Esophagus muscularis mucosa (tissue), 4 donors: ENCODE measurements around the gene SLF2. TPM values are rescaled to one million over a fixed set of nuclear protein-coding genes. Genes with fewer than 3 reads are reported as not detected.
"Not testable (repeated sequence)": the region's sequence is repeated elsewhere in the genome, so short reads cannot be mapped to it uniquely, and the experiment has no call there.

Experiments
- DNase-seq: peaks from one replicate; pipeline ENCODE4 v3.0.0-alpha.2; 2017; ENCODE audit errors: extremely low spot score
- H3K27ac ChIP-seq, 4 donors: fragments of 200-600 bp; sonication (generic); replicated peaks in 1 of 4; 1 replicate in 3 of 4; 2 replicates in 1 of 4; pipeline ENCODE4 v1.5.1; 2016 to 2019; ENCODE audit warnings: mild to moderate bottlenecking in 1 of 4
- H3K27me3 ChIP-seq, 4 donors: fragments of 200-600 bp; sonication (generic); one replicate each; pipeline versions ENCODE4 v1.5.1 to v1.6.0; 2016 to 2019
- H3K36me3 ChIP-seq, 4 donors: fragments of 200-600 bp; sonication (generic); one replicate each; pipeline ENCODE4 v1.5.1; 2016 to 2019
- H3K4me1 ChIP-seq, 4 donors: fragments of 200-600 bp; sonication (generic); one replicate each; pipeline ENCODE4 v1.5.1; 2016 to 2019
- H3K4me3 ChIP-seq, 4 donors: fragments of 200-600 bp; sonication (generic); 1 replicate in 2 of 4; 2 replicates in 2 of 4; pipeline ENCODE4 v1.5.1; 2016 to 2019; ENCODE audit warnings: mild to moderate bottlenecking in 4 of 4, moderate library complexity in 1 of 4
- H3K9me3 ChIP-seq, 4 donors: fragments of 200-600 bp; sonication (generic); 1 replicate in 3 of 4; 2 replicates in 1 of 4; pipeline ENCODE4 v1.5.1; 2016 to 2019
- CTCF ChIP-seq, 3 experiments: fragments of 200-600 bp in 2 of 3; fragments of 450-650 bp in 1 of 3; sonication (generic) in 2 of 3; IDR thresholded peaks; one replicate each; pipeline ENCODE4 v1.5.1; 2017 to 2019; ENCODE audit warnings: antibody characterized with exemption in 3 of 3, mild to moderate bottlenecking in 2 of 3, moderate library complexity in 1 of 3
- EP300 ChIP-seq: sonication (generic); formaldehyde crosslinking; IDR thresholded peaks from one replicate; pipeline ENCODE4 v1.6.1; 2017; ENCODE audit warnings: antibody characterized with exemption
- POLR2A ChIP-seq: fragments of 450-650 bp; IDR thresholded peaks from one replicate; pipeline ENCODE4 v1.6.1; 2017; ENCODE audit warnings: antibody characterized with exemption, moderate library complexity, mild to moderate bottlenecking, low read depth
- POLR2AphosphoS5 ChIP-seq, 2 donors: sonication (generic); formaldehyde crosslinking; IDR thresholded peaks; one replicate each; pipeline ENCODE4 v1.6.1; 2017; ENCODE audit warnings: antibody characterized with exemption in 2 of 2
- WGBS: methylation state at CpG from one replicate; pipeline ENCODE4 v1.1.5; 2018; 5-methylcytosine and 5-hydroxymethylcytosine counted together
- intact Hi-C: fragments of 100-400 bp; cut with DNase I; formaldehyde crosslinking; loops from one replicate; pipeline ENCODE4 v1.15.1; 2023
- total RNA-seq, 4 donors: library from RNA; depleted of rRNA; stranded (reverse); fragments of >200 nt; gene quantifications; one replicate each; pipeline versions ENCODE4 v1.1.0 to v1.2.1, GENCODE V29; 2016

The SLF2 gene
- total RNA-seq, 4 donors from 2014 or later: 19.1 to 34.1 (median 20.8) TPM

- 69% methylated on average over 11 of the region's 13 CpGs for WGBS
- DNase-seq: no peak
- no peak overlapping the region for H3K27ac ChIP-seq
- H3K27me3 ChIP-seq: peaks cover 0 to 5% (median 0%) of the 10 kb centered on the region in 4 donors
- intact Hi-C loops: no loop called here
- H3K9me3 ChIP-seq: no peaks in the 10 kb centered on the region
- H3K36me3 ChIP-seq: peaks cover 0 to 6% (median under 1%) of the 10 kb centered on the region in 4 donors
- H3K4me1 ChIP-seq: peaks cover 7 to 25% (median 19%) of the 10 kb centered on the region in 4 donors
- no peak overlapping the region for H3K4me3 ChIP-seq
- TF ChIP-seq EP300 (no peak), POLR2A (no peak), CTCF (IDR thresholded peaks at IDR 0.05) (no peak), POLR2AphosphoS5 (IDR thresholded peaks at IDR 0.05) (no peak)
Observed at GRCh38 chr10:100972115-100972903, 59.5 kb downstream of the SLF2 start.

GRCh38 chr10:100972904-100973535 is 60.3 kb downstream of the SLF2 start:
- peaks cover 0 to 13% (median 4%) of the 10 kb centered on the region in 4 donors for H3K36me3 ChIP-seq
- H3K27me3 ChIP-seq: peaks cover 0 to 5% (median 0%) of the 10 kb centered on the region in 4 donors
- H3K9me3 ChIP-seq: no peaks in the 10 kb centered on the region
- H3K4me3 ChIP-seq: no peak overlapping the region
- H3K4me1 ChIP-seq: peaks cover 7 to 24% (median 19%) of the 10 kb centered on the region in 4 donors
- no peak for DNase-seq
- H3K27ac ChIP-seq: no peak overlapping the region
- 83% methylated on average over 1 of the region's 6 CpGs for WGBS
- no peak for TF ChIP-seq POLR2AphosphoS5 (IDR thresholded peaks at IDR 0.05)
- no peak for TF ChIP-seq CTCF (IDR thresholded peaks at IDR 0.05)
- no peak for TF ChIP-seq POLR2A
- TF ChIP-seq EP300: no peak
- intact Hi-C loops: no loop called here

GRCh38 chr10:100975397-100975796 is 62.6 kb downstream of the SLF2 start:
- H3K4me1 ChIP-seq, H3K27me3 ChIP-seq, H3K4me3 ChIP-seq, intact Hi-C loops, H3K9me3 ChIP-seq, DNase-seq, H3K27ac ChIP-seq: not testable (repeated sequence)
- WGBS: 84% methylated on average over 8 of the region's 8 CpGs
- peaks cover 0 to 36% (median 28%) of the 10 kb centered on the region in 4 donors for H3K36me3 ChIP-seq

- WGBS: 90% methylated on average over 3 of the region's 3 CpGs
- Histone ChIP-seq H3K27ac (no peak overlapping the region), H3K27me3 (no peaks in the 10 kb centered on the region), H3K9me3 (no peaks in the 10 kb centered on the region), H3K36me3 (peaks cover 9 to 52% (median 42%) of the 10 kb centered on the region in 4 donors), H3K4me3 (no peak overlapping the region), H3K4me1 (no peaks in the 10 kb centered on the region)
- no peak for DNase-seq
- intact Hi-C loops: no loop called here
- TF ChIP-seq EP300: no peak
Observed at GRCh38 chr10:100976906-100977305, 64.1 kb downstream of the SLF2 start.

GRCh38 chr10:100977436-100977835 is 64.7 kb downstream of the SLF2 start:
- 79% methylated on average over 6 of the region's 6 CpGs for WGBS
- Histone ChIP-seq H3K27me3 (no peaks in the 10 kb centered on the region), H3K4me3 (no peak overlapping the region), H3K4me1 (no peaks in the 10 kb centered on the region), H3K27ac (no peak overlapping the region), H3K9me3 (no peaks in the 10 kb centered on the region), H3K36me3 (peaks cover 9 to 57% (median 47%) of the 10 kb centered on the region in 4 donors)
- TF ChIP-seq CTCF (IDR thresholded peaks at IDR 0.05) (no peak), POLR2A (no peak)
- intact Hi-C loops: no loop called here
- no peak for DNase-seq
